Measurements from ENCODE around the gene CYP4F8. TPM values are rescaled to one million over a fixed set of nuclear protein-coding genes. Genes with fewer than 3 reads are reported as not detected.

CYP4F8 gene
- total and polyA plus RNA-seq, 2 of the 8 experiments (the other 6 are each of a cell fraction or from before 2014, with no cell fraction given) = not detected

- no peak for TF ChIP-seq CHD7 (IDR thresholded peaks at IDR 0.05; ENCODE audit: insufficient replicate concordance, low read length)
- TF ChIP-seq TEAD4 (IDR thresholded peaks at IDR 0.05; ENCODE audit: low read depth, low read length) = no peak
- TF ChIP-seq CEBPB (IDR thresholded peaks at IDR 0.05; ENCODE audit: low read depth, low read length) = no peak
- no peak for TF ChIP-seq SRF (IDR thresholded peaks at IDR 0.05; ENCODE audit: low read depth, low read length)
- no peak for TF ChIP-seq USF2 (IDR thresholded peaks at IDR 0.05; ENCODE audit: low read length)
- no peak for TF ChIP-seq CREB1 (IDR thresholded peaks at IDR 0.05)
- TF ChIP-seq HDAC2 (IDR thresholded peaks at IDR 0.05; ENCODE audit: borderline replicate concordance in 1 of 2, low read depth in 2 of 2, low read length in 2 of 2) = no peak
- TF ChIP-seq NRF1 (IDR thresholded peaks at IDR 0.05; ENCODE audit: low read depth, low read length) = no peak
- TF ChIP-seq KDM5A (IDR thresholded peaks at IDR 0.05; ENCODE audit: low read length) = no peak
- TF ChIP-seq SIN3A (conservative IDR thresholded peaks at IDR 0.05 in 1 of 2, IDR thresholded peaks at IDR 0.05 in 1 of 2; ENCODE audit: low read depth in 1 of 2, low read length in 2 of 2) = no peak
- TF ChIP-seq EZH2 (IDR thresholded peaks at IDR 0.05; ENCODE audit: low read depth, low read length, severe bottlenecking) = no peak
Measured at GRCh38 chr19:15651791-15652190, 36.8 kb downstream of the CYP4F8 start (continued).
